IMR-90 (cell line): Measurements from ENCODE around the gene TCP11. TPM values are rescaled to one million over a fixed set of nuclear protein-coding genes. Genes with fewer than 3 reads are reported as not detected.

Source experiments
- ATAC-seq: fragments of 200-7000 bp; cut with Tn5 transposase; 2 replicates; pipeline ENCODE4 v1.9.1; 2020; ENCODE audit warnings: low read depth, mild to moderate bottlenecking, moderate library complexity
- BruUV-seq: library from RNA; stranded (reverse); fragments of 400-500 nt; replicated peaks from 2 replicates; lab custom pipeline; 2021; lab: Mats Ljungman, UMichigan
- CTCF ChIA-PET: fragments of 300-600 bp; formaldehyde crosslinking; extraction: SDS; loops from one replicate; lab custom pipeline; 2021; ENCODE audit warnings: antibody characterized with exemption; lab: Yijun Ruan, JAX
- POLR2A ChIA-PET: fragments of 300-600 bp; sonication (Branson Sonifier 250); formaldehyde crosslinking; loops from one replicate; lab custom pipeline; 2022; ENCODE audit warnings: antibody characterized with exemption; ENCODE audit not compliant: unreplicated experiment; lab: Charles Lee
- DNase-seq: peaks from one replicate; pipeline ENCODE4 v3.0.0; 2013
- H2AFZ ChIP-seq: replicated peaks from 2 replicates; pipeline ENCODE3; 2013; ENCODE audit warnings: low read length, mild to moderate bottlenecking; ENCODE audit not compliant: poor library complexity
- H2AK5ac ChIP-seq: 2 replicates; pipeline ENCODE4 v1.6.1; 2013; ENCODE audit warnings: low read depth, low read length, inconsistent platforms
- H2AK9ac ChIP-seq: replicated peaks from 2 replicates; pipeline ENCODE3; 2013; ENCODE audit warnings: mild to moderate bottlenecking, low read depth, low read length, moderate library complexity; ENCODE audit not compliant: poor library complexity
- H2BK120ac ChIP-seq: 2 replicates; pipeline ENCODE4 v1.6.1; 2013; ENCODE audit warnings: low read depth, low read length, inconsistent platforms
- H2BK15ac ChIP-seq: 3 replicates; pipeline ENCODE4 v1.6.1; 2013; ENCODE audit warnings: low read depth, low read length, inconsistent platforms
- H2BK20ac ChIP-seq: 2 replicates; pipeline ENCODE4 v1.6.1; 2013; ENCODE audit warnings: low read depth, mild to moderate bottlenecking, inconsistent platforms, low read length, moderate library complexity
- H2BK5ac ChIP-seq: 2 replicates; pipeline ENCODE4 v1.6.1; 2013; ENCODE audit warnings: mild to moderate bottlenecking, low read depth, low read length, inconsistent platforms; ENCODE audit not compliant: poor library complexity, severe bottlenecking
- H3K14ac ChIP-seq: replicated peaks from 2 replicates; pipeline ENCODE4 v1.6.1; 2013; ENCODE audit warnings: low read depth, low read length, inconsistent platforms
- H3K18ac ChIP-seq: 2 replicates; pipeline ENCODE4 v1.6.1; 2013; ENCODE audit warnings: low read depth, low read length, control low read depth
- H3K23ac ChIP-seq: 2 replicates; pipeline ENCODE4 v1.6.1; 2013; ENCODE audit warnings: low read depth, low read length, inconsistent platforms
- H3K27ac ChIP-seq: 2 replicates; pipeline ENCODE4 v1.5.1; 2013; ENCODE audit warnings: mild to moderate bottlenecking, control low read depth, low read length; ENCODE audit not compliant: insufficient read depth
- H3K27me3 ChIP-seq: 2 replicates; pipeline ENCODE4 v1.6.1; 2013; ENCODE audit warnings: low read length; ENCODE audit not compliant: control insufficient read depth, insufficient read depth
- H3K36me3 ChIP-seq: 2 replicates; pipeline ENCODE4 v1.6.1; 2013; ENCODE audit warnings: low read length, mixed read lengths; ENCODE audit not compliant: control insufficient read depth, insufficient read depth
- H3K4ac ChIP-seq: 2 replicates; pipeline ENCODE4 v1.6.1; 2013; ENCODE audit warnings: low read depth, low read length, inconsistent platforms
- H3K4me1 ChIP-seq: 2 replicates; pipeline ENCODE4 v1.6.1; 2013; ENCODE audit warnings: low read length, mixed read lengths; ENCODE audit not compliant: control insufficient read depth, insufficient read depth
- H3K4me2 ChIP-seq: 2 replicates; pipeline ENCODE4 v1.6.1; 2013; ENCODE audit warnings: low read depth, mild to moderate bottlenecking, control low read depth, low read length, moderate library complexity
- H3K4me3 ChIP-seq: 2 replicates; pipeline ENCODE4 v1.5.1; 2013; ENCODE audit warnings: low read depth, mild to moderate bottlenecking, control low read depth, low read length, moderate library complexity; ENCODE audit not compliant: insufficient read depth
- H3K56ac ChIP-seq: 2 replicates; pipeline ENCODE4 v1.6.1; 2013; ENCODE audit warnings: low read length, inconsistent platforms; ENCODE audit not compliant: insufficient read depth; ENCODE audit errors: extremely low read depth
- H3K79me1 ChIP-seq, 2 experiments: 2 replicates each; pipeline ENCODE4 v1.6.1; 2013; ENCODE audit warnings: low read length in 2 of 2, inconsistent platforms in 1 of 2, low read depth in 1 of 2
- H3K9ac ChIP-seq: 2 replicates; pipeline ENCODE4 v1.6.1; 2013; ENCODE audit warnings: low read depth, low read length, control low read depth
- H3K9me1 ChIP-seq: 2 replicates; pipeline ENCODE4 v1.6.1; 2013; ENCODE audit warnings: low read length, inconsistent platforms; ENCODE audit not compliant: insufficient read depth
- H3K9me3 ChIP-seq: 2 replicates; pipeline ENCODE4 v1.6.1; 2013; ENCODE audit warnings: low read length; ENCODE audit not compliant: control insufficient read depth, insufficient read depth
- H4K20me1 ChIP-seq: 2 replicates; pipeline ENCODE4 v1.6.1; 2013; ENCODE audit warnings: low read length, inconsistent platforms; ENCODE audit not compliant: insufficient read depth
- H4K5ac ChIP-seq: 2 replicates; pipeline ENCODE4 v1.6.1; 2013; ENCODE audit warnings: mild to moderate bottlenecking, low read depth, low read length, control low read depth
- H4K8ac ChIP-seq, 2 experiments: 2 replicates each; pipeline ENCODE4 v1.6.1; 2013; ENCODE audit warnings: low read depth in 2 of 2, low read length in 2 of 2, control low read depth in 1 of 2, inconsistent platforms in 1 of 2
- H4K91ac ChIP-seq: 2 replicates; pipeline ENCODE4 v1.6.1; 2013; ENCODE audit warnings: low read depth, low read length, inconsistent platforms; ENCODE audit not compliant: insufficient read depth
- BHLHE40 ChIP-seq: fragments of 150-350 bp; IDR thresholded peaks from 2 replicates; pipeline ENCODE4 v1.6.1; 2016; ENCODE audit warnings: mild to moderate bottlenecking, low read depth, low read length
- CEBPB ChIP-seq: IDR thresholded peaks from 2 replicates; pipeline ENCODE4 v1.6.1; 2012; ENCODE audit warnings: low read depth, low read length, improper control_type of control experiment
- CHD1 ChIP-seq: IDR thresholded peaks from 2 replicates; pipeline ENCODE4 v1.6.1; 2012; ENCODE audit warnings: low read depth, low read length, improper control_type of control experiment
- CTCF ChIP-seq: conservative IDR thresholded peaks from 2 replicates; pipeline ENCODE4 v1.5.1; 2012; ENCODE audit warnings: mild to moderate bottlenecking, low read depth, low read length, improper control_type of control experiment
- MXI1 ChIP-seq: IDR thresholded peaks from 2 replicates; pipeline ENCODE4 v1.6.1; 2012; ENCODE audit warnings: low read depth, mild to moderate bottlenecking, low read length, moderate library complexity, borderline replicate concordance
- POLR2A ChIP-seq: IDR thresholded peaks from 2 replicates; pipeline ENCODE4 v1.6.1; 2012; ENCODE audit warnings: mild to moderate bottlenecking, low read depth, low read length
- RAD21 ChIP-seq: IDR thresholded peaks from 2 replicates; pipeline ENCODE4 v1.6.1; 2012; ENCODE audit warnings: low read length, improper control_type of control experiment
- RFX5 ChIP-seq: IDR thresholded peaks from 2 replicates; pipeline ENCODE4 v1.8.0; 2012; ENCODE audit warnings: low read depth, mild to moderate bottlenecking, low read length, moderate library complexity
- SMC3 ChIP-seq: fragments of 150-350 bp; IDR thresholded peaks from 2 replicates; pipeline ENCODE4 v1.6.1; 2016; ENCODE audit warnings: low read depth, mild to moderate bottlenecking, antibody characterized with exemption, low read length, moderate library complexity
- USF2 ChIP-seq: fragments of 150-350 bp; IDR thresholded peaks from 2 replicates; pipeline ENCODE4 v1.6.1; 2017; ENCODE audit warnings: mild to moderate bottlenecking, antibody characterized with exemption, low read length, low read depth
- WGBS, 2 experiments: methylation state at CpG; one replicate each; pipeline versions ENCODE4 v1.1.5 to v1.1.7; 2013; ENCODE audit warnings: missing lambda C conversion rate in 2 of 2; ENCODE audit not compliant: insufficient read length in 1 of 2; ENCODE audit errors: extremely low coverage in 2 of 2; 5-methylcytosine and 5-hydroxymethylcytosine counted together
- dilution Hi-C: fragments of 300-500 bp; cut with HindIII; formaldehyde crosslinking; loops from one replicate; pipeline ENCODE4 v1.14.3; 2018; ENCODE audit warnings: low sequenced_read_pairs; ENCODE audit not compliant: unreplicated experiment
- in situ Hi-C: fragments of 300-500 bp; cut with MboI; formaldehyde crosslinking; loops from 3 replicates; pipeline ENCODE4 v1.14.3; 2019; ENCODE audit warnings: low sequenced_read_pairs, inconsistent platforms, mixed read lengths
- intact Hi-C: fragments of 100-400 bp; cut with micrococcal nuclease; formaldehyde crosslinking; loops from 2 replicates; pipeline ENCODE4 v1.10.0; 2022
- polyA plus RNA-seq, 3 experiments: library from polyadenylated mRNA; depleted of rRNA; stranded (reverse); fragments of >200 nt; gene quantifications; 2 replicates each; pipeline ENCODE4 v1.2.3, GENCODE V29; 2012; ENCODE audit warnings: low replicate concordance in 1 of 3
- total RNA-seq: library from RNA; depleted of rRNA; stranded (reverse); fragments of >200 nt; gene quantifications from 2 replicates; pipeline ENCODE4 v1.2.3, GENCODE V29; 2012

Gene TCP11
- total and polyA plus RNA-seq, 2 of the 4 experiments (the other 2 are of a cell fraction) = 0.34 to 0.36 TPM

- Histone ChIP-seq H4K20me1 (no peaks in the 10 kb centered on the region), H3K18ac (peak overlapping the region; percentile 55; the same call in 1 of the 2 replicates), H3K9ac (no peak overlapping the region), H2BK5ac (peak overlapping the region; percentile 61), H4K8ac (peak overlapping the region; percentile 25 to 69; a peak in 3 of 4 replicates), H3K9me3 (no peaks in the 10 kb centered on the region), H3K79me1 (peaks cover 0 to 3% of the 10 kb centered on the region in 2 experiments; a peak in 1 of 4 replicates), H2AFZ (peak overlapping the region; percentile 69), H3K4ac (peak overlapping the region; percentile 78), H3K9me1 (peaks cover 34% of the 10 kb centered on the region), H3K14ac (peak overlapping the region; percentile 23), H3K27ac (no peak overlapping the region), H2BK120ac (peak overlapping the region; percentile 90), H3K23ac (0 out of 2 replicates have a peak overlapping the region, but pooled peaks have one; percentile 26), H3K56ac (no peak overlapping the region), H3K4me3 (no peak overlapping the region), H3K36me3 (no peaks in the 10 kb centered on the region), H3K4me2 (no peak overlapping the region), H2AK9ac (peak overlapping the region; percentile 44), H4K91ac (peak overlapping the region; percentile 30), H2BK15ac (peak overlapping the region; percentile 68; the same call in 2 of the 3 replicates), H2BK20ac (peak overlapping the region; percentile 58; the same call in 1 of the 2 replicates), H3K27me3 (no peaks in the 10 kb centered on the region), H3K4me1 (peaks cover 20% of the 10 kb centered on the region), H4K5ac (no peak overlapping the region; the same call in 1 of the 2 replicates), H2AK5ac (peak overlapping the region; percentile 98)
- intact Hi-C loops = no loop called here
- dilution Hi-C loops = no loop called here
- in situ Hi-C loops = no loop called here
- POLR2A ChIA-PET = no interaction called here
- no TSS peak for BruUV-seq
- no peak for DNase-seq
- WGBS, 2 experiments = 83% methylated on average over 2 of the region's 3 CpGs; no CpG with 5 or more reads in 1 of the 2 experiments
- CTCF ChIA-PET = no interaction called here
- ATAC-seq = no peak
- TF ChIP-seq POLR2A (no peak), CHD1 (no peak), SMC3 (no peak), RFX5 (no peak), BHLHE40 (no peak), MXI1 (no peak), CEBPB (no peak), RAD21 (no peak), USF2 (no peak), CTCF (no peak)
Measured at GRCh38 chr6:35170891-35171290, 29.8 kb upstream of the TCP11 start.
